ENCODE measurements around the gene ZSWIM3.

Gene ZSWIM3

DNA sequence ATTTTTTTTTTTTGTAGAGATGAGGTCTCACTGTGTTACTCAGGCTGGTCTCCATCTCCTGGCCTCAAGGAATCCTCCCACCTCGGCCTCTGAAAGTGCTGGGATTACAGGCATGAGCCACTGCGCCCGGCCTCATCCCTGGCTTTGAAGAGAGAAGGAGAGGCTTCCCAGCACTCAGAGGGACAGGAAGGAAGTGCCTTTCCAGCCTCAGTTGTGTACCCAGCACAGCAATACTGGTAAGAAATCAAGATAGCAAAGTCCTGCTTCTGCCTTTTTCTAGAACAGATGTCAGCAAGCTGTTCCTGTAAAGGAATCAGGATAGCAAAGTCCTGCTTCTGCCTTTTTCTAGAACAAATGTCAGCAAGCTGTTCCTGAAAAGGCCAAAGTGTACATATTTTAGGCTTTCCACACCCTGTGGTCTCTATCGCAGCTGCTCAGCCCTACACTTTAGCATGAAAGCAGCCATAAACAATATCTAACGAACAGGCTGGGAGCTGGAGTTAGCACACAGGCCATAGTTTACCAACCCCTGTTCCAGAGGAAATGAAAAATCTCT lies 60.8 kb downstream of the ZSWIM3 start:
- no peak for DNase-seq (ENCODE audit: extremely low read depth, low read depth)
- TF ChIP-seq, protein P1, sequence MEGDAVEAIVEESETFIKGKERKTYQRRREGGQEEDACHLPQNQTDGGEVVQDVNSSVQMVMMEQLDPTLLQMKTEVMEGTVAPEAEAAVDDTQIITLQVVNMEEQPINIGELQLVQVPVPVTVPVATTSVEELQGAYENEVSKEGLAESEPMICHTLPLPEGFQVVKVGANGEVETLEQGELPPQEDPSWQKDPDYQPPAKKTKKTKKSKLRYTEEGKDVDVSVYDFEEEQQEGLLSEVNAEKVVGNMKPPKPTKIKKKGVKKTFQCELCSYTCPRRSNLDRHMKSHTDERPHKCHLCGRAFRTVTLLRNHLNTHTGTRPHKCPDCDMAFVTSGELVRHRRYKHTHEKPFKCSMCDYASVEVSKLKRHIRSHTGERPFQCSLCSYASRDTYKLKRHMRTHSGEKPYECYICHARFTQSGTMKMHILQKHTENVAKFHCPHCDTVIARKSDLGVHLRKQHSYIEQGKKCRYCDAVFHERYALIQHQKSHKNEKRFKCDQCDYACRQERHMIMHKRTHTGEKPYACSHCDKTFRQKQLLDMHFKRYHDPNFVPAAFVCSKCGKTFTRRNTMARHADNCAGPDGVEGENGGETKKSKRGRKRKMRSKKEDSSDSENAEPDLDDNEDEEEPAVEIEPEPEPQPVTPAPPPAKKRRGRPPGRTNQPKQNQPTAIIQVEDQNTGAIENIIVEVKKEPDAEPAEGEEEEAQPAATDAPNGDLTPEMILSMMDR (IDR thresholded peaks at IDR 0.05; ENCODE audit: low read depth, low read length), result no peak

DNA sequence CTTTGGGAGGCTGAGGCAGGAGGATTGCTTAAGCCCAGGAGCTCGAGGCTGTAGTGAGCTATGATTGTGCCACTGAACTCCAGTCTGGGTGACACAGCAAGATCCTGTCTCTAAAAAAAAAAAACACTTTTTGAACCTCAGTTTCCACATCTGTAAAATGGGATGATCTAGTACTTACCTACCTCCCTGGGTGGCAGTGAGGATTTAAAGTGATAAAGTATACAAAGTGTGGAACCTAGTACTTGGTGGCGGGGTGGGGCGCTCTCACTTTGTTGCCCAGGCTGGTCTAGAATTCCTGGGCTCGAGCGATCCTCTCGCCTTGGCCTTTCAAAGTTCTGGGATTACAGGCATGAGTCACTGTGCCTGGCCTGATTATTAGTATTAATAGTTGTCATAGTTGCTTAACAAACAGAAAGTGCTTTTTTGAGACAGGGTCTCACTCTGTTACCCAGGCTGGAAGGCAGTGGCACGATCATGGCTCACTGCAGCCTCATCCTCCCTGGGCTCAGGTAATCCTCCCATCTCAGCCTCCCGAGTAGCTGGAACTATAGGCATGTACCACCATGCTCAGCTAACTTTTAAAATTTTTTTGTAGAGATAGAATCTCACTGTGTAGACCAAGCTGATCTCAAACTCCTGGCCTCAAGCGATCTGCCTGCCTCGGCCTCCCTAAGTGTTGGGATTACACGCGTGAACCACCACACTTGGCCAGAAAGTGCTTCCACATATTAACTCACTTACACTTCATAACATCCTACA lies 61.5 kb downstream of the ZSWIM3 start:
- TF ChIP-seq, protein P1 (IDR thresholded peaks at IDR 0.05; ENCODE audit: low read depth, low read length), result no peak
- DNase-seq (ENCODE audit: extremely low read depth, low read depth), result no peak

DNA sequence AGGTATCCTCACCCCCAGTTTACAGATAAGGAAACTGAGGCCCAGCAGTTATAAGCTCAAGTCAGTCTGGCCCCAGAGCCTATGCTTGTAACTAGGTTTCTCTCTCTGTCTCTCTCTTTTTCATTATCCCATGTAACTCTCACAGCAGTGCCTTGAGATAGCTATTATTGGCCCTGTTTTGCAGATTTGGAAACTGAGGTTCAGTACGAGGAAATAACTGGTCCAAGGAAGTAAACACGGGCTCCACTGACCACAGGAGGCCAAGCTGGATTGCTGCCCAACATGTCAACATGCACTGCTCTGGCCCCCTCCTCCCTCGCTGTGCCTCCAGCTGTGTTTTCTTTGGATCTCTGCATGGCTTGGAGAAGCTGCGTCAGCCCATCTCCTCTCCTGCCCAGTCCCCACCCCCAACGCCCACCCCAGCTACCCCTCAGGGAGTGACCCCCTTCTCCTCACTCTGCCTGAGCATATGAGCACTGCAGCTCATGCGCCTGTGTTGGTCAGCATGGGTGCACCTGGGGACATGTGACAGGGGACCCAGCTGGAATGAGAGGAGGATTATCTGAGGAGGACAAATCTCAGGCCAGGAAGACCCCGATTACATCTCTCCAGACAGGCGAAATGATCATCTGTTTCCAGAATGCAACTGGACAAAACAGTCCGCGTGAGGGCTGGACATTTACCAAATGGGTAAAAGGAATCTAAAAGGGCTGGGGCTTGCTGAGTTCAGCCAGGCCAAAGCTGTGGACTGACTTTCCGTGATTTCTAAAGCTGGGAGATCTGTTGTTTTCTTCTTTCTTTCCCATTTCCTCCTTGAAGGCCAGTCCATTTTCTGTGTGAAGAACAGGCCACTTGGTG lies 62.4 kb downstream of the ZSWIM3 start:
- TF ChIP-seq, protein P1 (IDR thresholded peaks at IDR 0.05; ENCODE audit: low read depth, low read length), result no peak

DNA sequence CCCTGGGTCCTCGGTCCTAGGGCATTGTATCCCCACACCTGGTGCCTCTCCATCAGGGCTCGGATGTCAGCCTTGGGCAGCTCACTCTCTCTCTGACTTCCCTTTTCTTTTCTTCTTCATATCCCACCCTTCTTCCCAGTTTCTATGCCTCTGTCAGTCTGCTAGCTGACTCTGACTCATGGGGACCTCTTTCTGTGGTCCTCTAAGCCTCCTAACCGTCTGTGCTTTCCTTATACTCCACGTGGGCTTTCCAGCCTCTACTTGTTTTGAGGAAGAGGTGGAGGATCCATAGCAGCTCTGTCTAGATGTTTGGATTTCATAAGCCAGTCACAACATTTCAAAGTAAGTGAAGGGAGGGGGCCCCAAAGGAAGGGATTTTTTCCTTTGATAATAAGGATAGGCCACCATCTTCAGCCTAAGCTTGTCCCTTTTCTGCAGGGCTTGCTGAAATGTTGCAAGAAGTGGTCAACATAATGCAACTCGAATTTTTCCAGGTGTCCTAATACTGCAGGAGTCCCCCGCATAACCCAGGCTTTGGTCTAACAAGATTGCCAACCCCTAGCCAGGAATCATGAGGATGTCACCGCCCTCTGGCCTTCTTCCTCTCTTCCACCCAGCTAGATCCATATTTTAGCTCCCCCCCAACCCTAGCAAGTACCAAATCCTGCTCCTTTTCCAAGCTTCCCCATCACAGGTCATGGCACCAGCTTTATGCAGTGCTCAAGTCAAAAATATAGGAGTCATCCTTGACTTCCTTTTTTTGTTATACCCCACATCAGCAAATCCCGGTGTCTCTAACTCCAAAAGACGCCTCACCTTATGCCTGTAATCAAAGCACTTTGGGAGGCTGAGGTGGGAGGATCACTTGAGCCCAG lies 63.3 kb downstream of the ZSWIM3 start:
- DNase-seq (ENCODE audit: extremely low read depth, low read depth), result no peak
- TF ChIP-seq, protein P1 (IDR thresholded peaks at IDR 0.05; ENCODE audit: low read depth, low read length), result no peak

More for the DNA sequence above, 62.4 kb downstream of the ZSWIM3 start:
- DNase-seq (ENCODE audit: extremely low read depth, low read depth), result no peak

DNA sequence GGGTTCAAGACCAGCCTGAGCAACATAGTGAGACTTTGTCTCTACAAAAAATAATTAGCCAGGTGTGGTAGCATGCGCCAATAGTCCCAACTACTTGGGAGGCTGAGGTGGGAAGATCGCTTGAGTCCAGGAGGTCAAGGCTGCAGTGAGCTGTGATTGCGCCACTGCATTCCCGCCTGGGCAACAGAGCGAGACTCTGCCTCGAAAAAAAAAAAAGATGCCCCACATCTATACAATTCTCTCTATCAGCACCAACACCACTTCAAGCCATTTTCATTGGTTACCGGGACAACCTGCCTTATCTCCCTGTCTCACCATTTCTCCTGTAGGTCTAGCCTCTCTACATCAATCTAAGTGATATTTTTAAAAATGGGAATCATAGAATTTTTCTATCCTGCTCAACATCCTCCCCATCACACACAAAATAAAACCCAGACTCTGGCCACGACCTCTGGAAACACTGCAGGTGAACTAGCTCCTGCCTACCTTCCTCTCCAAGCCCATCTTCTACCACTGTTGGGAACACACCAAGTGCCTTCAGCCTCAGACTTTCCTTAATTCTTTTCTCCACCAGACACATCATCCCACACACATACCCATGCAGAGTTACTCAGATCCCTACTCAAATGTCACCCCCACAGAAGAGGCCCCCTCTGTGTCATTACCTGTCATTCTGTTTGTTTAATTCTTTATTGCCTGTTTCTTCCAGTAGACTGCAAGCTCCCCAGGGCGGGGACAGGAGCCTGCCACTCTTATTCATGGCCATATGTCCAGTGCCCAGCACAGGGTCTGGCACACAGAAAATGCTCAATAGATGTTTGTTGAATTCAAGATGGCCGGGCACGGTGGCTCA lies 64.1 kb downstream of the ZSWIM3 start:
- TF ChIP-seq, protein P1 (IDR thresholded peaks at IDR 0.05; ENCODE audit: low read depth, low read length), result no peak
- DNase-seq (ENCODE audit: extremely low read depth, low read depth), result no peak
